HG02571 (cell line): ENCODE results near the gene SLC25A6.
"Not testable (repeated sequence)": the region's sequence is repeated elsewhere in the genome, so short reads cannot be mapped to it uniquely, and the experiment has no call there.

ENCODE experiments used
- ATAC-seq: cut with Tn5 transposase; IDR thresholded peaks from one replicate; pipeline ENCODE4 v1.9.1; 2021; ENCODE audit warnings: mild to moderate bottlenecking, moderate library complexity; ENCODE audit not compliant: unreplicated experiment

Gene SLC25A6

DNA sequence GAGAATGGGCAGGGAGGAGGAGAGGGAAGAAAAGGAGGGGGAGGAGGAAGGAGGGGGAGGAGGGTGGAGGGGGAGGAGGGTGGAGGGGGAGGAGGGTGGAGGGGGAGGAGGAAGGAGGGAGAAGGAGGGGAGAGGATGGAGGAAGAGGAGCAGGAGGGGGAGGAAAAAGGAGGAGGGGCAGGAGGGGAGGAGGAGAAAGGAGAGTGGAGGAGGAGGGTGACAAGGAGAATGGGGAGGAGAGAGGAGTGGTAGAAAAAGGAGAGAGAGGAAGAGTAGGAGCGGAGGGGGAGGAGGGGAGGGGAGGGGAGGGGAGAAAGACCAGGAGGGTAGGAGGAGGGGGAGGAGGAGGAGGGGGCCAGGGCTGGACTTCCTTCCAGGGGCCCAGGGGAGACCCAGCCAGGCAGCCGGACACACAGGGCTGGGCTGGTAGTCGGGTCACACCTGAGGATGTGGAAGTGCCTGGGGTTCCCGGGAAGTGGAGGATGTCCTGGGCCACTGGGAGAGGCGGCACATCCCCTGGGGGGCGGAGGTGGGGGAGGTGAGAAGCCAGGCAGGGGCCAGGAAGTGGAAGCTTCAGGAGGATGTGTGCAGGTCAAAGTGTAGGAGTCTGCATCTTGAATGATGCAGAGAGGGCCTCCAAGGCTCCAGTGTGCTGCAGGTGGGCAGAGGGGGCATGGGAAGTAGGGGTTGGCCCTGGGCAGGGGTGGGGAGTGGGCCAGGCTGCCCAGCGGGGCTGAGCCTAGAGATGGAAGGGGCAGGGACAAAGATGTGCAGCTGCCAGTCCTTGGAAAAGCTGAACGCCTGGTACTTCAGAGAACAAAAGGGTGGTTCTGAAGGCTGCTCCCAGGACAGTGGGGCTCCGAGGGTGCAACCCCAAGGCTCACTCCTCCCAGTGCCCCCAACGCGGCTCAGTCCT is 36.5 kb downstream of the SLC25A6 start:
- ATAC-seq = no peak

DNA sequence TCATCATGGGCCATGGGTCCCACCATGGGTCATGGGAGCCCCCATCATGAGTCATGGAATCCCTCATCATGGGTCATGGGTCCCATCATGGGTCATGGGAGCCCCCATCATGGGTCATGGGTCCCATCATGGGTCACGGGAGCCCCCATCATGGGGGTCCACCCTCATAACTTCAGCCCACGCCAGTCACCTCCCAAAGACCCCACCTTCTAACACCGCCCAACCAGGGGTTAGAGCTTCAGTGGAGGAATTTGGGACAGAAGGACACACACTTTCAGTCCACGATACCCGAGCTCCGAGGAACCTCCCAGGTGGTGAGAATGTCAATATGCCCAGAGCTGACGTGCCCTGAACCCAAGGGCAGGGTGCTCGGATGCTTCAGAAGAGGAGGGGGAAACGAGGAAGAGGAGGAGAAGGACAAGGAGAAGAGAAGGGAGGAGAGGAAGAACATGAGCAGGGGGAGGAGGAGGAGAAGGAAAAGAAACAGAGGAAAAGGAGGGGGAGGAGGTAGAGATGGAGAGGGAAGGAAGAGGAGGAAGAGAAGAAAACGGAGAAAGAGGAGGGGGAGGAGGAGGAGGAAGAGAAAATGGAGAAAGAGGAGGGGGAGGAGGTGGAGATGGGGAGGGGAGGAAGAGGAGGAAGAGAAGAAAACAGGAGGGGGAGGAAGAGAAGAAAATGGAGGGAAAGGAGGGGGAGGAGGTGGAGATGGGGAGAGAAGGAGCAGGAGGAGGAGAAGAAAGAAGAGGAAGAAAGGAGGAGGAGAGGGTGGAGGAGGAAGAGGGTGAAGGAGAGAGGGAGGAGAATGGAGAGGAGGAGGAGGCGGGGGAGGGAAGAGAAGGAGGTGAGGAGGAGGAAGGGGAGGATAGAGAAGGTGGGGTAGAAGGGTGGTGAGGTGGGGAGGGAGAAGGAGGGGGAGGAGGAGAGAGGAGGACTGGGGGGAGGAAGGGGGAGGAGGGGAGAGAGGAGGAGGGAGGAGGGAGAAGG is 37.6 kb downstream of the SLC25A6 start:
- ATAC-seq = no peak

DNA sequence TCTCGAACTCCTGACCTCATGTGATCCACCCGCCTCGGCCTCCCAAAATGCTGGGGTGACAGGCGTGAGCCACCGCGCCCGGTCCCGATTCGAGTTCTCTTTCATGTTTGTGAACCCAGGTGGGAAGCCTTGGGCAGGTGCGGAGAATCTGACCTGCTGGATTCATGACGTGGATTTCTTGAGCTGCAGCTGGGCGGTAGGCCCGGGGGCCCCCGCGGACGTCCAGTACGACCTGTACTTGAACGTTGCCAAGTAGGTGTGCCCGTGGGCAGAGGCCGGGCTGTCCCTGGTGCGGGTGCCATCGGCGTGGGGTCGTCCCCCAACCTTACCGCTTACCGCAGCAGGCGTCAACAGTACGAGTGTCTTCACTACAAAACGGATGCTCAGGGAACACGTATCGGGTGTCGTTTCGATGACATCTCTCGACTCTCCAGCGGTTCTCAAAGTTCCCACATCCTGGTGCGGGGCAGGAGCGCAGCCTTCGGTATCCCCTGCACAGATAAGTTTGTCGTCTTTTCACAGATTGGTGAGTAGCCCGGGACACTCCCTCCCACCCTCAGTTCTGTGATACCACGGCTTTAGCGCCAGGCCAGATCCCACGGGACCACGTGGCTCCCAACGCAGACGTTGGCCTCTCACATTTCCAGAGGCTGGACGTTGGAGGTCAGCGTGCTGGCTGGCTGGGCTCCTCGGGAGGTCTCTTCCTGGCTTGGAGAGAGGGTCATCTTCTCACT is 39.8 kb downstream of the SLC25A6 start:
- ATAC-seq = no peak

DNA sequence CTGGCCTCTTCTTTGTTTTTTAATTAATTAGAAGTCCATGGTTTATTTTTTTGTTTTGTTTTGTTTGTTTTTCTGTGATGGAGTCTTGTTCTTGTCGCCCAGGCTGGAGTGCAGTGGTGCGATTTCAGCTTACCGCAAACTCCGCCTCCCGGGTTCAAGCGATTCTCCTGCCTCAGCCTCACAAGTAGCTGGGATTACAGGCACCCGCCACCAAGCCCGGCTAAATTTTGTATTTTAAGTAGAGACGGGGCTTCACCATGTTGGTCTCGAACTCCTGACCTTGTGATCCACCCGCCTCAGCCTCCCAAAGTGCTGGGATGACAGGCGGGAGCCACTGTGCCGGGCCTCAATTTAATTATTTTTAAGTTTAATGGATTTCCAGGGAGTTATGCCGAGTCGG is 42.3 kb downstream of the SLC25A6 start:
- not testable (repeated sequence) for ATAC-seq

DNA sequence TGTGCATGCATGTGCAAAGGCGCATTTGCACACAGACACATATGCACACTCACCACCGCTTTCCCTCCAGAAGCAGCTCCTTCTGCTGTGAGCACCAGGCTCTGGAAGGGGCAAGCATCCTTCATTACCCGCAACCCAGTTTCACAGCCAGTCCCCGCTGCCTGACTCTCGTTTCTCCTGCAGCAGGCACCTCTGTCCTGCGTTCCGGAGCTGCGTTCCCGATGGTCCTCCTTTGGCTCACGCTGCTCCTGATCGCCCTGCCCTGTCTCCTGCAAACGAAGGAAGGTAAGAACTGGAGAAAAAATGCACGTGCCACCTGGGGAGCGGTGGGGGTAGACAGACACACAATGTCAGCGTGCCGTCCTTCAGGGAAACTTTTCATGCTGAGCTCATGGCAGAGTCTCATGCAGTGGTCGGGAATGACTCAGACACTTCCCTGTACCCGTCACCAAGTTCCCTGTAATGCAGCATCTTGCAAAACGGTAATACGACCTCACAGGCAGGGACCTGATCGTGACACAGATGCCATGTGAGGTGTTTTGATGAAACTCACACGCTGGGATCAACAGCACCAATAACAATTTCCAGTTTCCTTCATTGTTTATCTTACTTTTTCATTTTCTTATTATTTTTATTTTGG is 50.2 kb downstream of the SLC25A6 start:
- no peak for ATAC-seq

DNA sequence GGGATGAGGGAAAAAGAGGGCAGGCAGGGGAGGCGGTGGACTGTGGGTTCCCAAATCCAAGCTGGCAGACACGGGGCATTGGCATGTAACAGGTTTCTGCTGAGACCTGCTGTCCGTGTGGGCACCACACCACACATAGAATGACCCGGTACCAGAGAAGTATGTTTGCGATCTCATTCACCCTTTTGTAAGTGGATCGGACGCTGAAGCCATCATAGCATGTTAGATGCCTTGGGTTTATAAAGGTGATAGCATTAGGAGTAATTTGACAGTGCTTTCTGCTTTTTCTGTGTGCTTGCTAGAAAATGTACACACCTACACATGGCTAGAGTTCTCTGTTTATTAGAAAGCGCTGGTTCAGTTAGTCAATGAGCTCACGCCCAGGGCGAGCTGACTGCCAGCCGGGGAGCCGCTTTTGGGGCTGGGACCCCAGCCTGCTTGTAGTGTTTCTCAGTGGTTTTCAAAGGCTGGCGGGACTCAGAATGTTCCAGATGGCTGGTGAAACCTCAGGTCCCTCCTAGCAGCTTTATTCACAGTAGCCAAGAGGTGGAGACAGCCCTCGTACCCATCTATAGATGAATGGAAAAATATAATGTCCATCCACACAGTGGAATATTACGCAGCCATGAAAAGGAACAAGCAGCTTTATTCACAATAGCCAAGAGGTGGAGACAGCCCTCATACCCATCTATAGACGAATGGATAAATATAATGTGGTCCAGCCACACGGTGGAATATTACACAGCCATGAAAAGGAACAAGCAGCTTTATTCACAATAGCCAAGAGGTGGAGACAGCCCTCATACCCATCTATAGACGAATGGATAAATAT is 54.7 kb downstream of the SLC25A6 start:
- ATAC-seq = peak; percentile 33

DNA sequence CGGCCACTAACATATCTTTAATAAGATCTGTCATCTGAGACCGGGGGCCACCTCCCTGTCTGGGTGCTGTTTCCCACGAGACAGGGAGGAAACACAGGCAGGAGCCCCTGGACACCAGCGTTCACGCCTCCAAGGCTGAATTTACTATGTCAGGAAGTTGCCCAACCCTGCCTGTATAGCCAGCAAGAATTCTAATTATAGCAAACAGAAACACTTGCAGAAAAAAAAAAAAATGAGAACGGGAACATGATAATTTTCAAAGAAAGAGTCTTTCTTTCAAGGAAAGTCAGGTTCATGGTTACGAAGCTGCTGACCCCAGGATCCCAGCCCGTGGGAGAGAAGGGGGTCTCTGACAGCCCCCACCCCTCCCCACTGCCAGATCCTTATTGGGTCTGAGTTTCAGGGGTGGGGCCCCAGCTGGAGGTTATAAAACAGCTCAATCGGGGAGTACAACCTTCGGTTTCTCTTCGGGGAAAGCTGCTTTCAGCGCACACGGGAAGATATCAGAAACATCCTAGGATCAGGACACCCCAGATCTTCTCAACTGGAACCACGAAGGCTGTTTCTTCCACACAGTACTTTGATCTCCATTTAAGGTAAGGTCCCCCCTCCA is 55.5 kb downstream of the SLC25A6 start, which contains the start of gene IL3RA:
TSS of gene IL3RA (plus strand) at position 455 of the 613 bp plus-strand sequence. CDS start 4,981 bp downstream, outside the sequence.
- peak; percentile 53 for ATAC-seq
